Parathyroid adenoma (tissue), 2 donors: ENCODE data around the gene RYR3.

Experiments used
- H2AFZ ChIP-seq: fragments of 300-600 bp; sonication (generic); one replicate; pipeline ENCODE4 v1.7.0; 2017; ENCODE audit warnings: antibody characterized with exemption, mild to moderate bottlenecking
- H3K27ac ChIP-seq: fragments of 300-600 bp; sonication (generic); one replicate; pipeline ENCODE4 v1.7.0; 2017
- H3K27me3 ChIP-seq: fragments of 300-600 bp; sonication (generic); one replicate; pipeline ENCODE4 v1.7.0; 2017; ENCODE audit warnings: low read length; ENCODE audit not compliant: control insufficient read depth, insufficient read depth
- H3K36me3 ChIP-seq: fragments of 300-600 bp; sonication (generic); one replicate; pipeline ENCODE4 v1.7.0; 2017; ENCODE audit warnings: low read length; ENCODE audit not compliant: control insufficient read depth, insufficient read depth
- H3K4me1 ChIP-seq: fragments of 300-600 bp; sonication (generic); one replicate; pipeline ENCODE4 v1.7.0; 2017; ENCODE audit warnings: control low read depth
- H3K4me2 ChIP-seq: fragments of 300-600 bp; sonication (generic); one replicate; pipeline ENCODE4 v1.7.0; 2017; ENCODE audit warnings: low read length
- H3K4me3 ChIP-seq: fragments of 300-600 bp; sonication (generic); one replicate; pipeline ENCODE4 v1.7.0; 2017; ENCODE audit warnings: low read depth, low read length
- H3K79me2 ChIP-seq: fragments of 300-600 bp; sonication (generic); one replicate; pipeline ENCODE4 v1.7.0; 2017; ENCODE audit warnings: control low read depth
- H3K9ac ChIP-seq: fragments of 300-600 bp; sonication (generic); one replicate; pipeline ENCODE4 v1.7.0; 2017; ENCODE audit warnings: mild to moderate bottlenecking
- H3K9me3 ChIP-seq: fragments of 300-600 bp; sonication (generic); one replicate; pipeline ENCODE4 v1.7.0; 2017; ENCODE audit warnings: low read length; ENCODE audit not compliant: control insufficient read depth
- TF ChIP-seq, protein P1 (sequence below): fragments of 300-600 bp; sonication (generic); IDR thresholded peaks from one replicate; pipeline ENCODE4 v1.7.0; 2017; ENCODE audit warnings: antibody characterized with exemption, mild to moderate bottlenecking
- donor health status: primary hyperparathyroidism.

RYR3 gene

DNA sequence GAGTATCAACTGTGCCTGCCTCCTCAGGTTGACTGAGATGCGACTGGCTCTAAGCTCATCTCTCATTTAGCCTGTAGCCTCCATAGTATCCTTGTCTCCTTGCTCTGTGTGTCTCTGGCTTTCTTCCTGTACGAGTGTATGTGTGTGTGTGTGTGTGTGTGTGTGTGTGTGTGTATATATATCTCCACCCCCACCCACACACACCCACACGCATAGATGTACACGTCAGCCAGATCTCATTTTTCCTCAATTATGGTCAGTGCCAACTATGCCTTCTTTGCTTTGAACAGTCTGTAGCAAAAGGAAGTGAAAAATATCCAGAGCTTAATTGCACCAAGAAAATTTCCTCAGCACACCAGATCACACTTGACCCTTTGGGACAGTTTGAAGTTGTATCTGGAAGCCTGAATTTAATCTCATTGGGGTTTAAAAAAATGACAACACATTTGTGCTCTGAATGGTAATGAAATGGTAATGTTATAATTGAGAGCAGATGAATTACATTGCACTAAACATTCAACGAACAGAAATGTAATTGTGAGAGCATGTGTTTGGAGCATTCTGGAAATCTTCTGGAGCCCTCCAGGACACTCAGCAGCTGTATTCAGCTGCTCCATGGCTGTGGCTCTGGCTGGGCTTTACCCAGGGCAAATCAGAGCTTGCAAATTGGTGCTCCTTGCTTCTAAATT lies 63.6 kb downstream of the RYR3 start:
- H2AFZ ChIP-seq: no peak overlapping the region
- TF ChIP-seq, protein P1, sequence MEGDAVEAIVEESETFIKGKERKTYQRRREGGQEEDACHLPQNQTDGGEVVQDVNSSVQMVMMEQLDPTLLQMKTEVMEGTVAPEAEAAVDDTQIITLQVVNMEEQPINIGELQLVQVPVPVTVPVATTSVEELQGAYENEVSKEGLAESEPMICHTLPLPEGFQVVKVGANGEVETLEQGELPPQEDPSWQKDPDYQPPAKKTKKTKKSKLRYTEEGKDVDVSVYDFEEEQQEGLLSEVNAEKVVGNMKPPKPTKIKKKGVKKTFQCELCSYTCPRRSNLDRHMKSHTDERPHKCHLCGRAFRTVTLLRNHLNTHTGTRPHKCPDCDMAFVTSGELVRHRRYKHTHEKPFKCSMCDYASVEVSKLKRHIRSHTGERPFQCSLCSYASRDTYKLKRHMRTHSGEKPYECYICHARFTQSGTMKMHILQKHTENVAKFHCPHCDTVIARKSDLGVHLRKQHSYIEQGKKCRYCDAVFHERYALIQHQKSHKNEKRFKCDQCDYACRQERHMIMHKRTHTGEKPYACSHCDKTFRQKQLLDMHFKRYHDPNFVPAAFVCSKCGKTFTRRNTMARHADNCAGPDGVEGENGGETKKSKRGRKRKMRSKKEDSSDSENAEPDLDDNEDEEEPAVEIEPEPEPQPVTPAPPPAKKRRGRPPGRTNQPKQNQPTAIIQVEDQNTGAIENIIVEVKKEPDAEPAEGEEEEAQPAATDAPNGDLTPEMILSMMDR: no peak
- no peaks in the 10 kb centered on the region for H3K79me2 ChIP-seq
- no peaks in the 10 kb centered on the region for H3K9me3 ChIP-seq
- no peak overlapping the region for H3K4me2 ChIP-seq
- no peak overlapping the region for H3K27ac ChIP-seq
- no peak overlapping the region for H3K9ac ChIP-seq
- no peaks in the 10 kb centered on the region for H3K36me3 ChIP-seq
- H3K4me1 ChIP-seq: no peaks in the 10 kb centered on the region
- no peak overlapping the region for H3K4me3 ChIP-seq
- no peaks in the 10 kb centered on the region for H3K27me3 ChIP-seq

DNA sequence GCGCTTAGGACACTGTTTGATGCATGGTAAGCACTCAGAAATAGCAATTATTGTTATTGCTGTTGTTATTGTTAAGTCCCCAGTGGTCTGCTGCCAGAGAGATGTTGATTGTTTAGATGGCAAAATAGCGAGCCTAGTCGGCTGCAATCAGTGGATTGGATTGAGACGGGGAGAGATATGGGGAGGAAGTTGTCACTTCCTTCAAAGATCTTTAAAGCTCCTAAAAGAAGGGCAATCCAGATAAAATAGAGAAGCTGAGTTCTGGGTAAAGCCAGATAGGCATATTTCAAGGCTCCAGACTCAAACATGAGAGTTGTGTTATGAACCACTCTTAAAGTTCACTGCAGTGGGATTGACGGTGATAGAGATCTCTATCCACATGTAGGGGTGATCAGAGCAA lies 64.5 kb downstream of the RYR3 start:
- no peaks in the 10 kb centered on the region for H3K9me3 ChIP-seq
- no peaks in the 10 kb centered on the region for H3K79me2 ChIP-seq
- H3K36me3 ChIP-seq: no peaks in the 10 kb centered on the region
- no peak overlapping the region for H3K9ac ChIP-seq
- H3K27ac ChIP-seq: no peak overlapping the region
- no peak overlapping the region for H3K4me3 ChIP-seq
- H3K4me1 ChIP-seq: no peaks in the 10 kb centered on the region
- H3K4me2 ChIP-seq: no peak overlapping the region
- no peak overlapping the region for H2AFZ ChIP-seq
- H3K27me3 ChIP-seq: no peaks in the 10 kb centered on the region
- TF ChIP-seq, protein P1: no peak

GRCh38 chr15:33377204-33377603 lies 66.4 kb downstream of the RYR3 start:
- H3K9me3 ChIP-seq: no peaks in the 10 kb centered on the region
- no peaks in the 10 kb centered on the region for H3K79me2 ChIP-seq
- no peaks in the 10 kb centered on the region for H3K4me1 ChIP-seq
- H3K27me3 ChIP-seq: no peaks in the 10 kb centered on the region
- H3K9ac ChIP-seq: no peak overlapping the region
- no peak overlapping the region for H2AFZ ChIP-seq
- no peak overlapping the region for H3K27ac ChIP-seq
- H3K4me3 ChIP-seq: no peak overlapping the region
- no peaks in the 10 kb centered on the region for H3K36me3 ChIP-seq
- TF ChIP-seq, protein P1: no peak
- H3K4me2 ChIP-seq: no peak overlapping the region

GRCh38 chr15:33378866-33379480 lies 68.2 kb downstream of the RYR3 start:
- no peak overlapping the region for H2AFZ ChIP-seq
- TF ChIP-seq, protein P1: no peak
- H3K4me3 ChIP-seq: no peak overlapping the region
- no peaks in the 10 kb centered on the region for H3K27me3 ChIP-seq
- H3K27ac ChIP-seq: no peak overlapping the region
- no peak overlapping the region for H3K4me2 ChIP-seq
- no peaks in the 10 kb centered on the region for H3K4me1 ChIP-seq
- no peaks in the 10 kb centered on the region for H3K79me2 ChIP-seq
- H3K9me3 ChIP-seq: no peaks in the 10 kb centered on the region
- H3K9ac ChIP-seq: no peak overlapping the region
- H3K36me3 ChIP-seq: no peaks in the 10 kb centered on the region

DNA sequence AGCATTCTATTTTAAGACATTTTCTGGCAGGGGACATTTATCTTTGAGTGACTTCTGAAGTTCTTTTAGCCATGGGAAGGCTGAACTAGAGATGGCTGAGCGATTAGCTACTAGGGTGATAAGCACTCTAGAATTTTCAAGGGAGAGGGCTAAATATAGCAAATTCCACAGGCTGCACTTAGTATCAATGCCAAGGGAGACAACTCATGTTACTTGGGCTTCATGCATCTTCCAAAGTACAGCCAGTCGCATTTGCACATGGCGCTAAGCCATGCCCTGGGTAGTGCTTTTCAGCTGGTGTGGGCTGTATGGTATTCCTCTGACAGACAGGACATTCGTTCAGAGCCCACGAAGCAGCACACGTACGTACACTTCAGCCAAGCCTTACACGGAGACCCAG lies 69.6 kb downstream of the RYR3 start:
- TF ChIP-seq, protein P1: no peak
- no peak overlapping the region for H3K9ac ChIP-seq
- no peak overlapping the region for H3K27ac ChIP-seq
- no peaks in the 10 kb centered on the region for H3K4me1 ChIP-seq
- no peak overlapping the region for H3K4me2 ChIP-seq
- H3K4me3 ChIP-seq: no peak overlapping the region
- H3K9me3 ChIP-seq: no peaks in the 10 kb centered on the region
- H2AFZ ChIP-seq: no peak overlapping the region
- H3K27me3 ChIP-seq: no peaks in the 10 kb centered on the region
- no peaks in the 10 kb centered on the region for H3K36me3 ChIP-seq
- no peaks in the 10 kb centered on the region for H3K79me2 ChIP-seq
